Trophoblast cell (in vitro differentiated cells and primary cell): ENCODE results near the gene CYB5RL.

ENCODE experiments used
- DNase-seq, 2 donors: peaks; one replicate each; pipeline ENCODE4 v3.0.0-alpha.2; 2016
- H2AFZ ChIP-seq: 2 replicates; pipeline ENCODE4 v1.6.1; 2013; ENCODE audit warnings: low read length, moderate library complexity, mild to moderate bottlenecking; ENCODE audit not compliant: insufficient read depth, poor library complexity
- H2AK5ac ChIP-seq: 2 replicates; pipeline ENCODE4 v1.6.1; 2013; ENCODE audit warnings: mild to moderate bottlenecking, low read length
- H2BK120ac ChIP-seq: 2 replicates; pipeline ENCODE4 v1.6.1; 2013; ENCODE audit warnings: low read length, mild to moderate bottlenecking, moderate library complexity; ENCODE audit not compliant: insufficient read depth, poor library complexity
- H2BK12ac ChIP-seq: 2 replicates; pipeline ENCODE4 v1.6.1; 2013; ENCODE audit warnings: mild to moderate bottlenecking, low read length, moderate library complexity
- H2BK5ac ChIP-seq: 2 replicates; pipeline ENCODE4 v1.6.1; 2013; ENCODE audit warnings: low read length, low read depth, moderate library complexity, mild to moderate bottlenecking; ENCODE audit not compliant: poor library complexity
- H3K14ac ChIP-seq: 2 replicates; pipeline ENCODE4 v1.6.1; 2013; ENCODE audit warnings: mild to moderate bottlenecking, low read length
- H3K18ac ChIP-seq: 2 replicates; pipeline ENCODE4 v1.6.1; 2013; ENCODE audit warnings: mild to moderate bottlenecking, low read length
- H3K23ac ChIP-seq: 2 replicates; pipeline ENCODE4 v1.6.1; 2013; ENCODE audit warnings: low read length
- H3K27ac ChIP-seq: 2 replicates; pipeline ENCODE4 v1.5.1; 2013; ENCODE audit warnings: low read depth, mild to moderate bottlenecking, inconsistent platforms, low read length, moderate library complexity
- H3K27me3 ChIP-seq: 2 replicates; pipeline ENCODE4 v1.6.1; 2013; ENCODE audit warnings: inconsistent platforms, mild to moderate bottlenecking, low read length, moderate library complexity; ENCODE audit not compliant: insufficient read depth
- H3K36me3 ChIP-seq, 2 experiments: 1 replicate in 1 of 2; 2 replicates in 1 of 2; pipeline ENCODE4 v1.6.1; 2013; ENCODE audit warnings: low read length in 2 of 2, mild to moderate bottlenecking in 2 of 2, moderate library complexity in 1 of 2; ENCODE audit not compliant: insufficient read depth in 2 of 2, control insufficient read depth in 1 of 2
- H3K4ac ChIP-seq: 2 replicates; pipeline ENCODE4 v1.6.1; 2013; ENCODE audit warnings: low read depth, mild to moderate bottlenecking, low read length, moderate library complexity
- H3K4me1 ChIP-seq, 2 experiments: 1 replicate in 1 of 2; 2 replicates in 1 of 2; pipeline ENCODE4 v1.6.1; 2013; ENCODE audit warnings: low read length in 2 of 2, mild to moderate bottlenecking in 2 of 2, moderate library complexity in 1 of 2; ENCODE audit not compliant: insufficient read depth in 2 of 2, control insufficient read depth in 1 of 2
- H3K4me2 ChIP-seq: 2 replicates; pipeline ENCODE4 v1.6.1; 2013; ENCODE audit warnings: inconsistent platforms, mild to moderate bottlenecking, low read length, moderate library complexity
- H3K4me3 ChIP-seq: 2 replicates; pipeline ENCODE4 v1.5.1; 2013; ENCODE audit warnings: mild to moderate bottlenecking, low read depth, low read length, inconsistent platforms
- H3K79me1 ChIP-seq: one replicate; pipeline ENCODE4 v1.6.1; 2013; ENCODE audit warnings: low read length
- H3K79me2 ChIP-seq: 2 replicates; pipeline ENCODE4 v1.6.1; 2013; ENCODE audit warnings: low read length, mild to moderate bottlenecking; ENCODE audit not compliant: control insufficient read depth, insufficient read depth, poor library complexity
- H3K9ac ChIP-seq: 2 replicates; pipeline ENCODE4 v1.6.1; 2013; ENCODE audit warnings: mild to moderate bottlenecking, low read length
- H3K9me3 ChIP-seq: 2 replicates; pipeline ENCODE4 v1.6.1; 2013; ENCODE audit warnings: low read depth, mild to moderate bottlenecking, control low read depth, inconsistent platforms, low read length; ENCODE audit not compliant: insufficient read depth
- H4K12ac ChIP-seq: 2 replicates; pipeline ENCODE4 v1.6.1; 2013; ENCODE audit warnings: low read depth, mild to moderate bottlenecking, low read length, moderate library complexity
- H4K8ac ChIP-seq: 2 replicates; pipeline ENCODE4 v1.6.1; 2013; ENCODE audit warnings: low read depth, mild to moderate bottlenecking, low read length, moderate library complexity
- H4K91ac ChIP-seq: one replicate; pipeline ENCODE4 v1.6.1; 2013; ENCODE audit warnings: low read depth, mild to moderate bottlenecking, low read length, moderate library complexity
- WGBS: extraction: QIAGEN DNeasy Blood & Tissue Kit; methylation state at CpG from one replicate; pipeline ENCODE4 v1.1.7; 2013; ENCODE audit warnings: missing lambda C conversion rate; ENCODE audit not compliant: insufficient read length, insufficient coverage; ENCODE audit errors: extremely low coverage; 5-methylcytosine and 5-hydroxymethylcytosine counted together

CYB5RL gene

GRCh38 chr1:54172614-54173599 lies 26.9 kb downstream of the CYB5RL start:
- Histone ChIP-seq H4K12ac (no peak overlapping the region), H2AK5ac (no peak overlapping the region), H2AFZ (no peak overlapping the region), H2BK120ac (no peak overlapping the region), H3K14ac (no peak overlapping the region), H3K18ac (no peak overlapping the region), H2BK5ac (no peak overlapping the region), H4K8ac (no peak overlapping the region), H3K27ac (no peak overlapping the region), H3K23ac (no peak overlapping the region), H3K27me3 (no peaks in the 10 kb centered on the region), H3K79me1 (no peaks in the 10 kb centered on the region), H4K91ac (no peak overlapping the region), H3K4me3 (no peak overlapping the region), H3K79me2 (no peaks in the 10 kb centered on the region), H2BK12ac (no peak overlapping the region), H3K4ac (no peak overlapping the region), H3K9me3 (no peaks in the 10 kb centered on the region), H3K9ac (no peak overlapping the region), H3K4me1 (no peaks in the 10 kb centered on the region), H3K4me2 (no peak overlapping the region), H3K36me3 (no peaks in the 10 kb centered on the region)
- DNase-seq = no peak
- no CpG with 5 or more reads among the region's 10 CpGs for WGBS

DNA sequence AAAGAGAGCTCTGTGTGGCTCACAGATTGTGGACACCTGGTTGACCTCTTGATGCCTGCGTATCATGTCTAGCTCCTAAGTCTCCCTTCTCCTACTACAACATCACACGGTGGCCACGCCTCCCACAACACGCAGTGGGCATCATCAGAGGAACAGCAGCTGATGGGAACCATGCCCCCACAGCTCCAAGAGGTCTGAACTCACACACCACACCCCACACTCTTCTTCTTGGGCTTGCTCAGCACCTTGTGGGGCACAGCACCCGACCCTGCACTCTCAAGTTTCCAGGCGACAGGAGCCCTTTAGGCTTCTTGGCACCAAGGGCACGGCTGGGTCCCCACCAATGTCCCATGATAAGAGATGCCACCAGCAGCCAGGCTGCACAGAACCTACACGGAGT lies 28.2 kb downstream of the CYB5RL start:
- no peaks in the 10 kb centered on the region for H3K4me1 ChIP-seq
- H3K4ac ChIP-seq = no peak overlapping the region
- H4K91ac ChIP-seq = no peak overlapping the region
- H4K8ac ChIP-seq = no peak overlapping the region
- no peak overlapping the region for H4K12ac ChIP-seq
- H2BK120ac ChIP-seq = no peak overlapping the region
- H3K36me3 ChIP-seq = no peaks in the 10 kb centered on the region
- H2BK5ac ChIP-seq = no peak overlapping the region
- no peak overlapping the region for H2BK12ac ChIP-seq
- no peak overlapping the region for H3K14ac ChIP-seq
- no peaks in the 10 kb centered on the region for H3K27me3 ChIP-seq
- DNase-seq = no peak
- H3K23ac ChIP-seq = no peak overlapping the region
- H3K79me1 ChIP-seq = no peaks in the 10 kb centered on the region
- no peak overlapping the region for H2AK5ac ChIP-seq
- no peak overlapping the region for H3K4me2 ChIP-seq
- no peaks in the 10 kb centered on the region for H3K79me2 ChIP-seq
- no CpG with 5 or more reads among the region's 8 CpGs for WGBS
- peaks cover 1% of the 10 kb centered on the region for H3K9me3 ChIP-seq
- no peak overlapping the region for H3K9ac ChIP-seq
- H2AFZ ChIP-seq = no peak overlapping the region
- no peak overlapping the region for H3K4me3 ChIP-seq
- no peak overlapping the region for H3K27ac ChIP-seq
- no peak overlapping the region for H3K18ac ChIP-seq

GRCh38 chr1:54171016-54171415 lies 28.8 kb downstream of the CYB5RL start:
- Histone ChIP-seq H3K14ac (no peak overlapping the region), H2BK120ac (no peak overlapping the region), H2AFZ (no peak overlapping the region), H3K18ac (no peak overlapping the region), H3K4me3 (no peak overlapping the region), H2BK12ac (no peak overlapping the region), H3K9me3 (peaks cover 1% of the 10 kb centered on the region), H2AK5ac (no peak overlapping the region), H3K9ac (no peak overlapping the region), H4K8ac (no peak overlapping the region), H3K36me3 (no peaks in the 10 kb centered on the region), H3K79me1 (no peaks in the 10 kb centered on the region), H2BK5ac (no peak overlapping the region), H3K23ac (no peak overlapping the region), H3K79me2 (no peaks in the 10 kb centered on the region), H3K4ac (no peak overlapping the region), H3K4me2 (no peak overlapping the region), H4K91ac (no peak overlapping the region), H3K27ac (no peak overlapping the region), H4K12ac (no peak overlapping the region), H3K27me3 (no peaks in the 10 kb centered on the region), H3K4me1 (no peaks in the 10 kb centered on the region)
- no CpG with 5 or more reads among the region's 8 CpGs for WGBS
- DNase-seq = no peak

- no peak overlapping the region for H3K4me2 ChIP-seq
- H2AFZ ChIP-seq = no peak overlapping the region
- H2BK120ac ChIP-seq = no peak overlapping the region
- no peaks in the 10 kb centered on the region for H3K4me1 ChIP-seq
- H2BK5ac ChIP-seq = no peak overlapping the region
- H3K36me3 ChIP-seq = no peaks in the 10 kb centered on the region
- no peaks in the 10 kb centered on the region for H3K79me1 ChIP-seq
- H3K9me3 ChIP-seq = peaks cover 1% of the 10 kb centered on the region
- H3K79me2 ChIP-seq = no peaks in the 10 kb centered on the region
- no peak overlapping the region for H4K12ac ChIP-seq
- no peak overlapping the region for H2AK5ac ChIP-seq
- no peak overlapping the region for H3K14ac ChIP-seq
- H3K4me3 ChIP-seq = no peak overlapping the region
- no peak overlapping the region for H3K27ac ChIP-seq
- H2BK12ac ChIP-seq = no peak overlapping the region
- DNase-seq = no peak
- H3K27me3 ChIP-seq = no peaks in the 10 kb centered on the region
- WGBS = no CpG with 5 or more reads among the region's 3 CpGs
- H3K9ac ChIP-seq = no peak overlapping the region
- H4K8ac ChIP-seq = no peak overlapping the region
- no peak overlapping the region for H3K18ac ChIP-seq
- H3K23ac ChIP-seq = no peak overlapping the region
- no peak overlapping the region for H4K91ac ChIP-seq
- H3K4ac ChIP-seq = no peak overlapping the region
Measured at GRCh38 chr1:54169068-54169467, 30.8 kb downstream of the CYB5RL start.
